ENCODE measurements around the gene NAALADL2. TPM values are rescaled to one million over a fixed set of nuclear protein-coding genes. Genes with fewer than 3 reads are reported as not detected.

NAALADL2 gene
- total RNA-seq, 1 experiment from 2014 or later, result 1.9 TPM

- peak overlapping the region; percentile 76 for H3K4me2 ChIP-seq (ENCODE audit: low read length)
- CTCF ChIA-PET, result no interaction called here
- peak overlapping the region; percentile 65 for H2AFZ ChIP-seq (ENCODE audit: low read length)
- H4K20me1 ChIP-seq (ENCODE audit: low read length), result no peaks in the 10 kb centered on the region
- TF ChIP-seq, protein P1, sequence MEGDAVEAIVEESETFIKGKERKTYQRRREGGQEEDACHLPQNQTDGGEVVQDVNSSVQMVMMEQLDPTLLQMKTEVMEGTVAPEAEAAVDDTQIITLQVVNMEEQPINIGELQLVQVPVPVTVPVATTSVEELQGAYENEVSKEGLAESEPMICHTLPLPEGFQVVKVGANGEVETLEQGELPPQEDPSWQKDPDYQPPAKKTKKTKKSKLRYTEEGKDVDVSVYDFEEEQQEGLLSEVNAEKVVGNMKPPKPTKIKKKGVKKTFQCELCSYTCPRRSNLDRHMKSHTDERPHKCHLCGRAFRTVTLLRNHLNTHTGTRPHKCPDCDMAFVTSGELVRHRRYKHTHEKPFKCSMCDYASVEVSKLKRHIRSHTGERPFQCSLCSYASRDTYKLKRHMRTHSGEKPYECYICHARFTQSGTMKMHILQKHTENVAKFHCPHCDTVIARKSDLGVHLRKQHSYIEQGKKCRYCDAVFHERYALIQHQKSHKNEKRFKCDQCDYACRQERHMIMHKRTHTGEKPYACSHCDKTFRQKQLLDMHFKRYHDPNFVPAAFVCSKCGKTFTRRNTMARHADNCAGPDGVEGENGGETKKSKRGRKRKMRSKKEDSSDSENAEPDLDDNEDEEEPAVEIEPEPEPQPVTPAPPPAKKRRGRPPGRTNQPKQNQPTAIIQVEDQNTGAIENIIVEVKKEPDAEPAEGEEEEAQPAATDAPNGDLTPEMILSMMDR (conservative IDR thresholded peaks at IDR 0.05; ENCODE audit: low read depth, low read length), result no peak
- TF ChIP-seq EZH2phosphoT487 (IDR thresholded peaks at IDR 0.05; ENCODE audit: borderline replicate concordance, low read length), result no peak
- no peak for TF ChIP-seq EZH2 (IDR thresholded peaks at IDR 0.05; ENCODE audit: low read length, unreplicated experiment)
- H3K4me3 ChIP-seq (ENCODE audit: low read length), result peak overlapping the region; percentile 58
- H3K36me3 ChIP-seq (ENCODE audit: low read depth, low read length), result no peaks in the 10 kb centered on the region
- no peaks in the 10 kb centered on the region for H3F3A ChIP-seq (ENCODE audit: low read length, unreplicated experiment)
- DNase-seq (peak; percentile 14), ATAC-seq (peak; percentile 49)
- H3K79me2 ChIP-seq (ENCODE audit: low read length), result no peaks in the 10 kb centered on the region
- no peaks in the 10 kb centered on the region for H3K27me3 ChIP-seq (ENCODE audit: low read length)
- H3K4me1 ChIP-seq (ENCODE audit: insufficient read depth, low read length), result 0 out of 2 replicates have a peak, but pooled peaks cover 3% of the 10 kb centered on the region
- no TSS peak for BruUV-seq (replicated peaks)
- intact Hi-C loops (cut with micrococcal nuclease), result no loop called here
- no peaks in the 10 kb centered on the region for H3K9me2 ChIP-seq (replicated peaks; ENCODE audit: low read length)
- POLR2A ChIA-PET (ENCODE audit: unreplicated experiment), result no interaction called here
- H3K9ac ChIP-seq (ENCODE audit: low read length), result no peak overlapping the region
- no peaks in the 10 kb centered on the region for H3K9me3 ChIP-seq (ENCODE audit: low read length)
- no peak overlapping the region for H3K27ac ChIP-seq (ENCODE audit: low read length)
These were observed 813.1 kb downstream of the NAALADL2 start for GRCh38 chr3:175672119-175672689.

- Histone ChIP-seq H3K9me3 (ENCODE audit: low read length) (no peaks in the 10 kb centered on the region), H3K9ac (ENCODE audit: low read length) (no peak overlapping the region), H3K79me2 (ENCODE audit: low read length) (no peaks in the 10 kb centered on the region), H3K27me3 (ENCODE audit: low read length) (no peaks in the 10 kb centered on the region), H3K4me1 (ENCODE audit: insufficient read depth, low read length) (no peaks in the 10 kb centered on the region), H3K9me2 (replicated peaks; ENCODE audit: low read length) (no peaks in the 10 kb centered on the region), H3K36me3 (ENCODE audit: low read depth, low read length) (no peaks in the 10 kb centered on the region), H2AFZ (ENCODE audit: low read length) (no peak overlapping the region), H4K20me1 (ENCODE audit: low read length) (no peaks in the 10 kb centered on the region), H3K4me3 (ENCODE audit: low read length) (no peak overlapping the region), H3K27ac (ENCODE audit: low read length) (no peak overlapping the region), H3K4me2 (ENCODE audit: low read length) (no peak overlapping the region), H3F3A (ENCODE audit: low read length, unreplicated experiment) (no peaks in the 10 kb centered on the region)
- intact Hi-C loops (cut with micrococcal nuclease), result no loop called here
- TF ChIP-seq, protein P1 (conservative IDR thresholded peaks at IDR 0.05; ENCODE audit: low read depth, low read length), result no peak
- TF ChIP-seq EZH2 (IDR thresholded peaks at IDR 0.05; ENCODE audit: low read length, unreplicated experiment), result no peak
- TF ChIP-seq EZH2phosphoT487 (IDR thresholded peaks at IDR 0.05; ENCODE audit: borderline replicate concordance, low read length), result no peak
- no peak for DNase-seq
- ChIA-PET CTCF (no interaction called here), POLR2A (ENCODE audit: unreplicated experiment) (no interaction called here)
- BruUV-seq (replicated peaks), result no TSS peak
- ATAC-seq, result no peak
These were observed 820.4 kb downstream of the NAALADL2 start for GRCh38 chr3:175679568-175679967.

DNA sequence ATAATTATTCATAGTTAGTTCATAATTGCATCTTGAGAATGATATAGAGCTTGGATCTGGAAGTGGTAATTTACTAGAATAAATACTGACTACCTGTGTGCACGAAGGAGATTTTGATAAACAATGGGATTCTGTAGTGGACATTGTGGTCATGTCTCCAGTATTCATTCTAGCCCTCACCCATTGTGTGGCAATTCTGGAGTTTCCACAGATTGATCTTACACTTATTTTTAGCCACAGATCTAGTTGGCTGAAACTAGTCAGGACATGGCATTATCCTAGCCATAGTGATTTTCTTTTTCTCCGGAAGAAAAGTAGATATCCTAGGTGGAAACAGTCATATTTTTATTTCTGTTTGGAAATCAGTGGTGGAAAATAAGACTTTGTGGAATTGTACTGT is 833.1 kb downstream of the NAALADL2 start:
- CTCF ChIA-PET, result no interaction called here
- no peaks in the 10 kb centered on the region for H4K20me1 ChIP-seq (ENCODE audit: low read length)

More for the DNA sequence above, 833.1 kb downstream of the NAALADL2 start:
- Histone ChIP-seq H3K9me2 (replicated peaks; ENCODE audit: low read length) (no peaks in the 10 kb centered on the region), H3F3A (ENCODE audit: low read length, unreplicated experiment) (no peaks in the 10 kb centered on the region), H3K9me3 (ENCODE audit: low read length) (no peaks in the 10 kb centered on the region), H3K4me2 (ENCODE audit: low read length) (no peak overlapping the region), H3K79me2 (ENCODE audit: low read length) (no peaks in the 10 kb centered on the region), H3K4me1 (ENCODE audit: insufficient read depth, low read length) (no peaks in the 10 kb centered on the region), H3K27ac (ENCODE audit: low read length) (no peak overlapping the region), H3K27me3 (ENCODE audit: low read length) (no peaks in the 10 kb centered on the region), H2AFZ (ENCODE audit: low read length) (no peak overlapping the region), H3K9ac (ENCODE audit: low read length) (no peak overlapping the region), H3K4me3 (ENCODE audit: low read length) (no peak overlapping the region), H3K36me3 (ENCODE audit: low read depth, low read length) (no peaks in the 10 kb centered on the region)
- intact Hi-C loops (cut with micrococcal nuclease), result no loop called here
- BruUV-seq (replicated peaks), result no TSS peak
- POLR2A ChIA-PET (ENCODE audit: unreplicated experiment), result no interaction called here
- no peak for TF ChIP-seq EZH2 (IDR thresholded peaks at IDR 0.05; ENCODE audit: low read length, unreplicated experiment)
- TF ChIP-seq EZH2phosphoT487 (IDR thresholded peaks at IDR 0.05; ENCODE audit: borderline replicate concordance, low read length), result no peak
- DNase-seq, result no peak
- ATAC-seq, result no peak
